GM12878 (cell line): ENCODE results near the gene AGAP1. TPM values are rescaled to one million over a fixed set of nuclear protein-coding genes. Genes with fewer than 3 reads are reported as not detected.

Experiments used
- ATAC-seq: fragments of 200-7000 bp; cut with Tn5 transposase; 3 replicates; pipeline ENCODE4 v1.9.1; 2020; ENCODE audit warnings: mild to moderate bottlenecking, moderate library complexity
- BruUV-seq: library from RNA; stranded (reverse); fragments of 400-500 nt; replicated peaks from 2 replicates; lab custom pipeline; 2021; lab: Mats Ljungman, UMichigan
- CTCF ChIA-PET: fragments of 300-600 bp; sonication (Branson Sonifier 250); formaldehyde crosslinking; extraction: SDS; loops from one replicate; lab custom pipeline; 2021; ENCODE audit warnings: inconsistent platforms; lab: Yijun Ruan, JAX
- POLR2A ChIA-PET: fragments of 350-600 bp; formaldehyde crosslinking; extraction: SDS; loops from one replicate; lab custom pipeline; 2021; ENCODE audit warnings: inconsistent platforms; lab: Charles Lee
- RAD21 ChIA-PET: fragments of 300-600 bp; sonication (Branson Sonifier 250); formaldehyde crosslinking; loops from one replicate; lab custom pipeline; 2023; ENCODE audit warnings: antibody characterized with exemption; ENCODE audit not compliant: unreplicated experiment; lab: Charles Lee
- SMC1A ChIA-PET: fragments of 300-600 bp; sonication (Branson Sonifier 250); formaldehyde crosslinking; loops from one replicate; lab custom pipeline; 2023; ENCODE audit not compliant: unreplicated experiment, uncharacterized antibody; lab: Charles Lee
- DNase-seq: peaks from one replicate; pipeline ENCODE4 v3.0.0-alpha.2; 2011; ENCODE audit warnings: low read depth, low spot score
- FAIRE-seq: peaks from 3 replicates; lab custom pipeline; 2011; peaks lifted over from hg19 to GRCh38; lab: Jason Lieb, UNC
- H2AFZ ChIP-seq: 2 replicates; pipeline ENCODE4 v1.6.0; 2011; ENCODE audit warnings: low read depth, low read length, control low read depth; ENCODE audit not compliant: control insufficient read depth
- H3K27ac ChIP-seq: 2 replicates; pipeline ENCODE4 v1.5.1; 2011; ENCODE audit warnings: control low read depth; ENCODE audit not compliant: control insufficient read depth, insufficient read depth
- H3K27me3 ChIP-seq, 2 experiments: replicated peaks in 1 of 2; 2 replicates each; pipeline versions ENCODE4 v1.6.0 to v1.6.1; 2011; ENCODE audit warnings: low read length in 1 of 2; ENCODE audit not compliant: control insufficient read depth in 2 of 2, insufficient read depth in 2 of 2
- H3K36me3 ChIP-seq, 2 experiments: 2 replicates each; pipeline ENCODE4 v1.5.1; 2011; ENCODE audit warnings: low read length in 1 of 2; ENCODE audit not compliant: control insufficient read depth in 2 of 2, insufficient read depth in 2 of 2
- H3K4me1 ChIP-seq: 2 replicates; pipeline ENCODE4 v1.6.1; 2011; ENCODE audit warnings: mild to moderate bottlenecking, low read length, moderate library complexity, mixed read lengths; ENCODE audit not compliant: control insufficient read depth, insufficient read depth
- H3K4me2 ChIP-seq: 2 replicates; pipeline ENCODE4 v1.6.0; 2011; ENCODE audit warnings: control low read depth; ENCODE audit not compliant: control insufficient read depth, insufficient read depth
- H3K4me3 ChIP-seq: fragments of 200-600 bp; sonication (generic); 2 replicates; pipeline ENCODE4 v1.5.1; 2016
- H3K79me2 ChIP-seq: 2 replicates; pipeline ENCODE4 v1.6.0; 2011; ENCODE audit warnings: low read length; ENCODE audit not compliant: control insufficient read depth, insufficient read depth
- H3K9ac ChIP-seq: 2 replicates; pipeline ENCODE4 v1.8.0; 2011; ENCODE audit warnings: low read length, control low read depth, mixed read lengths; ENCODE audit not compliant: control insufficient read depth, insufficient read depth
- H3K9me3 ChIP-seq: replicated peaks from 3 replicates; pipeline ENCODE4 v1.5.1; 2011; ENCODE audit warnings: mild to moderate bottlenecking, low read length; ENCODE audit not compliant: control insufficient read depth, insufficient read depth
- H4K20me1 ChIP-seq: 2 replicates; pipeline ENCODE4 v1.6.0; 2011; ENCODE audit not compliant: control insufficient read depth, insufficient read depth
- BACH1 ChIP-seq: fragments of 450-650 bp; IDR thresholded peaks from 2 replicates; pipeline ENCODE4 v1.6.1; 2017; ENCODE audit warnings: mild to moderate bottlenecking, borderline replicate concordance
- BHLHE40 ChIP-seq, 2 experiments: fragments of 450-650 bp in 1 of 2; IDR thresholded peaks; 2 replicates each; pipeline ENCODE4 v1.6.1; 2011 to 2017; ENCODE audit warnings: low read depth in 2 of 2, borderline replicate concordance in 1 of 2, improper control_type of control experiment in 1 of 2, low read length in 1 of 2, mild to moderate bottlenecking in 1 of 2
- CHD1 ChIP-seq: IDR thresholded peaks from 2 replicates; pipeline ENCODE4 v1.6.1; 2012; ENCODE audit warnings: low read depth, low read length, improper control_type of control experiment
- CREM ChIP-seq: IDR thresholded peaks from 2 replicates; pipeline ENCODE4 v1.6.1; 2014; ENCODE audit warnings: antibody characterized with exemption, low read depth
- FOXM1 ChIP-seq: IDR thresholded peaks from 2 replicates; pipeline ENCODE4 v1.6.1; 2012; ENCODE audit warnings: low read depth, mild to moderate bottlenecking, inconsistent platforms, low read length, moderate library complexity
- HCFC1 ChIP-seq: fragments of 150-350 bp; IDR thresholded peaks from 2 replicates; pipeline ENCODE4 v1.6.1; 2014; ENCODE audit warnings: low read length
- HDAC6 ChIP-seq: fragments of 200-600 bp; sonication (generic); IDR thresholded peaks from one replicate; pipeline ENCODE4 v1.8.0; 2017; ENCODE audit warnings: antibody characterized with exemption; ENCODE audit not compliant: unreplicated experiment
- MXI1 ChIP-seq: fragments of 150-350 bp; IDR thresholded peaks from 2 replicates; pipeline ENCODE4 v1.6.1; 2011; ENCODE audit warnings: low read depth, mild to moderate bottlenecking, inconsistent platforms, low read length, improper control_type of control experiment
- PAX5 ChIP-seq: IDR thresholded peaks from 2 replicates; pipeline ENCODE4 v1.6.1; 2011; ENCODE audit warnings: low read depth, low read length, borderline replicate concordance
- POLR2A ChIP-seq: IDR thresholded peaks from 2 replicates; pipeline ENCODE4 v1.6.1; 2011; ENCODE audit warnings: low read depth, mild to moderate bottlenecking, low read length
- POLR2AphosphoS2 ChIP-seq: IDR thresholded peaks from 2 replicates; pipeline ENCODE4 v1.6.1; 2011; ENCODE audit warnings: low read depth, mild to moderate bottlenecking, low read length, improper control_type of control experiment, moderate library complexity
- SIX5 ChIP-seq: IDR thresholded peaks from 2 replicates; pipeline ENCODE4 v1.6.1; 2011; ENCODE audit warnings: mild to moderate bottlenecking, low read depth, low read length, moderate library complexity; ENCODE audit not compliant: severe bottlenecking
- SMARCA5 ChIP-seq: fragments of 450-650 bp; IDR thresholded peaks from 2 replicates; pipeline ENCODE4 v1.6.1; 2017; ENCODE audit warnings: mild to moderate bottlenecking
- TAF1 ChIP-seq: IDR thresholded peaks from 2 replicates; pipeline ENCODE4 v1.6.1; 2011; ENCODE audit warnings: mild to moderate bottlenecking, low read depth, low read length, borderline replicate concordance
- TBL1XR1 ChIP-seq: IDR thresholded peaks from 2 replicates; pipeline ENCODE4 v1.6.1; 2012; ENCODE audit warnings: low read depth, low read length, improper control_type of control experiment
- YY1 ChIP-seq: IDR thresholded peaks from 2 replicates; pipeline ENCODE4 v1.6.1; 2011; ENCODE audit warnings: low read depth, mild to moderate bottlenecking, low read length
- WGBS: methylation state at CpG from one replicate; pipeline ENCODE4 v1.1.6; 2016; ENCODE audit warnings: low lambda C conversion rate; ENCODE audit not compliant: insufficient replicate concordance, insufficient coverage; ENCODE audit errors: missing lambda C conversion rate; 5-methylcytosine and 5-hydroxymethylcytosine counted together
- in situ Hi-C: fragments of 300-500 bp; cut with MboI; formaldehyde crosslinking; loops from 9 replicates; pipeline ENCODE4 v1.14.3; 2018; ENCODE audit warnings: mixed read lengths
- intact Hi-C: fragments of 100-400 bp; cut with micrococcal nuclease; formaldehyde crosslinking; loops from one replicate; pipeline ENCODE4 v1.14.2; 2022; ENCODE audit not compliant: unreplicated experiment
- polyA plus RNA-seq, 11 experiments: library from polyadenylated mRNA; depleted of rRNA in 4 of 11; unstranded in 6 of 11; stranded (reverse) in 5 of 11; fragments of >200 nt; fragmentation: Nextera tagmentation in 4 of 11; fragmentation: Illumina TruSeq in 1 of 11; extraction: Ambion mirVana in 4 of 11; extraction: Trizol in 1 of 11; gene quantifications; 1 replicate in 1 of 11; 2 replicates in 10 of 11; pipeline versions ENCODE4 v1.2.1 to v1.2.3, GENCODE V29; 2011 to 2016; ENCODE audit warnings: inconsistent platforms in 2 of 11, missing spikeins in 2 of 11, low read depth in 1 of 11
- total RNA-seq, 4 experiments: library from RNA; depleted of rRNA in 3 of 4; stranded (reverse); fragments of >200 nt in 3 of 4; fragmentation: Illumina TruSeq in 1 of 4; extraction: Trizol in 1 of 4; gene quantifications; 2 replicates each; pipeline versions ENCODE4 v1.2.1 to v1.2.3, GENCODE V29; 2013 to 2021
- TF ChIP-seq, protein P1 (sequence below): fragments of 450-650 bp; formaldehyde crosslinking; IDR thresholded peaks from 2 replicates; pipeline ENCODE4 v1.5.0; 2022; ENCODE audit warnings: mild to moderate bottlenecking, missing genetic modification characterization
- TF ChIP-seq, protein P2 (sequence below): IDR thresholded peaks from 2 replicates; pipeline ENCODE4 v1.6.1; 2012; ENCODE audit warnings: low read depth, low read length, improper control_type of control experiment
- TF ChIP-seq, protein P3 (sequence below): fragments of 450-650 bp; formaldehyde crosslinking; IDR thresholded peaks from 2 replicates; pipeline ENCODE4 v1.4.0; 2022; ENCODE audit warnings: mild to moderate bottlenecking, moderate library complexity

AGAP1 gene
- total and polyA plus RNA-seq, 10 of the 15 experiments (the other 5 are each of a cell fraction or from before 2014, with no cell fraction given) = 0.05 to 0.15 (median 0.06) TPM; not detected in 7

DNA sequence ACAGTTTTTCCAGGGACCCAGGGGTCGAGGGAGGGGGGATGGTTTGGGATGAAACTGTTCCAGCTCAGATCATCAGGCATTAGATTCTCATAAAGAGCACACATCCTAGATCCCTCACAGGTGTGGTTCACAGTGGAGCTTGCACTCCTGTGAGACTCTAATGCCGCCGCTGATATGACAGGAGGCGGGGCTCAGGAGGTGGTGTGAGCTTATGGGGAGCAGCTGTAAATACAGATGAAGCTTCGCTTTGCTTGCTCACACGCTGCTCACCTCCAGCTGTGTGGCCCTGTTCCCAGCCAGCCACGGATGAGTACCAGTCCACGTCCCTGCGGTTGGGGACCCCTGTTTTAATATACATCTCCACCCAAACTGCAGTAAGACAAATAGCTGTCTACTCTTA lies 204.2 kb downstream of the AGAP1 start:
- H3K9me3 ChIP-seq = no peaks in the 10 kb centered on the region
- intact Hi-C loops = no loop called here
- TF ChIP-seq CREM = no peak
- TF ChIP-seq FOXM1 = no peak
- no peak for TF ChIP-seq TBL1XR1
- no peak for TF ChIP-seq POLR2AphosphoS2
- TF ChIP-seq, protein P1, sequence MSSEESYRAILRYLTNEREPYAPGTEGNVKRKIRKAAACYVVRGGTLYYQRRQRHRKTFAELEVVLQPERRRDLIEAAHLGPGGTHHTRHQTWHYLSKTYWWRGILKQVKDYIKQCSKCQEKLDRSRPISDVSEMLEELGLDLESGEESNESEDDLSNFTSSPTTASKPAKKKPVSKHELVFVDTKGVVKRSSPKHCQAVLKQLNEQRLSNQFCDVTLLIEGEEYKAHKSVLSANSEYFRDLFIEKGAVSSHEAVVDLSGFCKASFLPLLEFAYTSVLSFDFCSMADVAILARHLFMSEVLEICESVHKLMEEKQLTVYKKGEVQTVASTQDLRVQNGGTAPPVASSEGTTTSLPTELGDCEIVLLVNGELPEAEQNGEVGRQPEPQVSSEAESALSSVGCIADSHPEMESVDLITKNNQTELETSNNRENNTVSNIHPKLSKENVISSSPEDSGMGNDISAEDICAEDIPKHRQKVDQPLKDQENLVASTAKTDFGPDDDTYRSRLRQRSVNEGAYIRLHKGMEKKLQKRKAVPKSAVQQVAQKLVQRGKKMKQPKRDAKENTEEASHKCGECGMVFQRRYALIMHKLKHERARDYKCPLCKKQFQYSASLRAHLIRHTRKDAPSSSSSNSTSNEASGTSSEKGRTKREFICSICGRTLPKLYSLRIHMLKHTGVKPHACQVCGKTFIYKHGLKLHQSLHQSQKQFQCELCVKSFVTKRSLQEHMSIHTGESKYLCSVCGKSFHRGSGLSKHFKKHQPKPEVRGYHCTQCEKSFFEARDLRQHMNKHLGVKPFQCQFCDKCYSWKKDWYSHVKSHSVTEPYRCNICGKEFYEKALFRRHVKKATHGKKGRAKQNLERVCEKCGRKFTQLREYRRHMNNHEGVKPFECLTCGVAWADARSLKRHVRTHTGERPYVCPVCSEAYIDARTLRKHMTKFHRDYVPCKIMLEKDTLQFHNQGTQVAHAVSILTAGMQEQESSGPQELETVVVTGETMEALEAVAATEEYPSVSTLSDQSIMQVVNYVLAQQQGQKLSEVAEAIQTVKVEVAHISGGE (CRISPR knock-in tag) = no peak
- TF ChIP-seq, protein P2, sequence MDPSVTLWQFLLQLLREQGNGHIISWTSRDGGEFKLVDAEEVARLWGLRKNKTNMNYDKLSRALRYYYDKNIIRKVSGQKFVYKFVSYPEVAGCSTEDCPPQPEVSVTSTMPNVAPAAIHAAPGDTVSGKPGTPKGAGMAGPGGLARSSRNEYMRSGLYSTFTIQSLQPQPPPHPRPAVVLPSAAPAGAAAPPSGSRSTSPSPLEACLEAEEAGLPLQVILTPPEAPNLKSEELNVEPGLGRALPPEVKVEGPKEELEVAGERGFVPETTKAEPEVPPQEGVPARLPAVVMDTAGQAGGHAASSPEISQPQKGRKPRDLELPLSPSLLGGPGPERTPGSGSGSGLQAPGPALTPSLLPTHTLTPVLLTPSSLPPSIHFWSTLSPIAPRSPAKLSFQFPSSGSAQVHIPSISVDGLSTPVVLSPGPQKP = no peak
- TF ChIP-seq, protein P3, sequence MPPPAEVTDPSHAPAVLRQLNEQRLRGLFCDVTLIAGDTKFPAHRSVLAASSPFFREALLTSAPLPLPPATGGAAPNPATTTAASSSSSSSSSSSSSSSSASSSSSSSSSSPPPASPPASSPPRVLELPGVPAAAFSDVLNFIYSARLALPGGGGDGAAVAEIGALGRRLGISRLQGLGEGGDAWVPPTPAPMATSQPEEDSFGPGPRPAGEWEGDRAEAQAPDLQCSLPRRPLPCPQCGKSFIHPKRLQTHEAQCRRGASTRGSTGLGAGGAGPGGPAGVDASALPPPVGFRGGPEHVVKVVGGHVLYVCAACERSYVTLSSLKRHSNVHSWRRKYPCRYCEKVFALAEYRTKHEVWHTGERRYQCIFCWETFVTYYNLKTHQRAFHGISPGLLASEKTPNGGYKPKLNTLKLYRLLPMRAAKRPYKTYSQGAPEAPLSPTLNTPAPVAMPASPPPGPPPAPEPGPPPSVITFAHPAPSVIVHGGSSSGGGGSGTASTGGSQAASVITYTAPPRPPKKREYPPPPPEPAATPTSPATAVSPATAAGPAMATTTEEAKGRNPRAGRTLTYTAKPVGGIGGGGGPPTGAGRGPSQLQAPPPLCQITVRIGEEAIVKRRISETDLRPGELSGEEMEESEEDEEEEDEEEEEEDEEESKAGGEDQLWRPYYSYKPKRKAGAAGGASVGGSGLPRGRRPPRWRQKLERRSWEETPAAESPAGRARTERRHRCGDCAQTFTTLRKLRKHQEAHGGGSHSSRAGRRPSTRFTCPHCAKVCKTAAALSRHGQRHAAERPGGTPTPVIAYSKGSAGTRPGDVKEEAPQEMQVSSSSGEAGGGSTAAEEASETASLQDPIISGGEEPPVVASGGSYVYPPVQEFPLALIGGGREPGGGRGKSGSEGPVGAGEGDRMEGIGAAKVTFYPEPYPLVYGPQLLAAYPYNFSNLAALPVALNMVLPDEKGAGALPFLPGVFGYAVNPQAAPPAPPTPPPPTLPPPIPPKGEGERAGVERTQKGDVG (CRISPR knock-in tag) = no peak
- no peak for TF ChIP-seq TAF1
- TF ChIP-seq PAX5 = no peak
- TF ChIP-seq SIX5 = no peak
- TF ChIP-seq BHLHE40 (IDR thresholded peaks at IDR 0.05; ENCODE audit: borderline replicate concordance in 1 of 2, low read depth in 2 of 2, low read length in 1 of 2) = no peak
- no peak for TF ChIP-seq CHD1
- no peak for TF ChIP-seq HDAC6
- no peak for TF ChIP-seq POLR2A
- no peak for TF ChIP-seq SMARCA5
- no peak for TF ChIP-seq BACH1
- TF ChIP-seq HCFC1 = no peak
- TF ChIP-seq YY1 = no peak
- TF ChIP-seq MXI1 = no peak
- H3K9ac ChIP-seq = no peak overlapping the region
- no peaks in the 10 kb centered on the region for H3K4me1 ChIP-seq
- no peaks in the 10 kb centered on the region for H4K20me1 ChIP-seq
- H2AFZ ChIP-seq = no peak overlapping the region
- H3K27ac ChIP-seq = no peak overlapping the region
- in situ Hi-C loops = no loop called here
- RAD21 ChIA-PET = no interaction called here
- POLR2A ChIA-PET = no interaction called here
- H3K4me3 ChIP-seq = no peak overlapping the region
- no TSS peak for BruUV-seq
- no peak for FAIRE-seq
- CTCF ChIA-PET = no interaction called here
- WGBS = 12% methylated on average over 9 of the region's 9 CpGs
- peaks cover 0 to 2% of the 10 kb centered on the region in 2 experiments; a peak in 2 of 4 replicates for H3K27me3 ChIP-seq
- no peak for ATAC-seq
- H3K36me3 ChIP-seq = no peaks in the 10 kb centered on the region
- no peaks in the 10 kb centered on the region for H3K79me2 ChIP-seq
- H3K4me2 ChIP-seq = no peak overlapping the region
- SMC1A ChIA-PET = interaction anchor here (1.5 kb wide), 1 partner anchor 8 kb away, joined by 4 read pairs; no protein-coding TSS in a partner anchor
- DNase-seq = no peak
